Spleen (tissue), 13 donors: ENCODE measurements around the gene MEX3C. TPM values are rescaled to one million over a fixed set of nuclear protein-coding genes. Genes with fewer than 3 reads are reported as not detected.
A peak's percentile ranks its signal among the peaks of the same experiment; 100 is the strongest.

Experiments
- DNase-seq: peaks from one replicate; pipeline ENCODE4 v3.0.0-alpha.2; 2020
- H3K27ac ChIP-seq, 8 donors: fragments of 200-600 bp; sonication (generic) in 7 of 8; 1 replicate in 4 of 8; 2 replicates in 4 of 8; pipeline versions ENCODE4 v1.5.0 to v1.8.0; 2016 to 2021; ENCODE audit warnings: inconsistent platforms in 4 of 8, mild to moderate bottlenecking in 4 of 8, moderate library complexity in 1 of 8
- H3K27me3 ChIP-seq, 7 donors: fragments of 200-600 bp; sonication (generic) in 6 of 7; replicated peaks in 1 of 7; 1 replicate in 4 of 7; 2 replicates in 3 of 7; pipeline versions ENCODE4 v1.5.0 to v1.8.0; 2016 to 2021; ENCODE audit warnings: inconsistent platforms in 3 of 7, mild to moderate bottlenecking in 1 of 7
- H3K36me3 ChIP-seq, 6 donors: fragments of 200-600 bp; sonication (generic) in 5 of 6; 1 replicate in 4 of 6; 2 replicates in 2 of 6; pipeline versions ENCODE4 v1.5.0 to v1.8.0; 2016 to 2021; ENCODE audit warnings: inconsistent platforms in 2 of 6
- H3K4me1 ChIP-seq, 6 donors: fragments of 200-600 bp; sonication (generic) in 5 of 6; 1 replicate in 3 of 6; 2 replicates in 3 of 6; pipeline versions ENCODE4 v1.5.0 to v1.8.0; 2016 to 2021; ENCODE audit warnings: inconsistent platforms in 3 of 6
- H3K4me3 ChIP-seq, 8 donors: fragments of 200-600 bp; sonication (generic) in 7 of 8; 1 replicate in 4 of 8; 2 replicates in 4 of 8; pipeline versions ENCODE4 v1.5.0 to v1.8.0; 2016 to 2021; ENCODE audit warnings: inconsistent platforms in 4 of 8, mild to moderate bottlenecking in 4 of 8, moderate library complexity in 2 of 8
- H3K9me3 ChIP-seq, 8 donors: fragments of 200-600 bp; sonication (generic) in 7 of 8; 1 replicate in 4 of 8; 2 replicates in 4 of 8; pipeline versions ENCODE4 v1.5.0 to v1.8.0; 2016 to 2021; ENCODE audit warnings: inconsistent platforms in 4 of 8
- POLR2A ChIP-seq, 3 donors: fragments of 450-650 bp; IDR thresholded peaks; one replicate each; pipeline ENCODE4 v1.5.1; 2017; ENCODE audit warnings: antibody characterized with exemption in 3 of 3, mild to moderate bottlenecking in 1 of 3
- POLR2AphosphoS5 ChIP-seq, 3 donors: sonication (generic); formaldehyde crosslinking; IDR thresholded peaks; one replicate each; pipeline ENCODE4 v1.5.1; 2017; ENCODE audit warnings: antibody characterized with exemption in 3 of 3
- WGBS, 5 donors: extraction: QIAGEN DNeasy Blood & Tissue Kit in 3 of 5; methylation state at CpG; one replicate each; pipeline versions ENCODE4 v1.1.5 to v1.1.7; 2013 to 2018; 5-methylcytosine and 5-hydroxymethylcytosine counted together
- intact Hi-C: fragments of 100-400 bp; cut with DNase I; formaldehyde crosslinking; loops from one replicate; pipeline ENCODE4 v1.15.0; 2023; ENCODE audit warnings: low total_unique reads
- long read RNA-seq, 2 donors: transcript quantifications; one replicate each; lab custom pipeline, GENCODE V29; 2026
- polyA plus RNA-seq, 3 donors: library from polyadenylated mRNA; stranded (reverse); fragments of 200-250 nt; gene quantifications; one replicate each; pipeline ENCODE4 v1.2.1, GENCODE V29; 2013
- total RNA-seq, 7 donors: library from RNA; depleted of rRNA in 3 of 7; stranded (reverse); fragments of >200 nt in 3 of 7; fragmentation: NEBNext Ultra II Directional in 4 of 7; extraction: Animal tissue kit (Norgen Biotek cat#: 25700) in 4 of 7; gene quantifications; one replicate each; pipeline versions ENCODE4 v1.1.0 to v1.2.1, GENCODE V29; 2016 to 2021
- TF ChIP-seq, protein P1 (sequence below), 11 experiments: fragments of 200-600 bp in 7 of 11; fragments of 450-650 bp in 4 of 11; sonication (generic) in 4 of 11; IDR thresholded peaks in 8 of 11; conservative IDR thresholded peaks in 3 of 11; 1 replicate in 7 of 11; 2 replicates in 4 of 11; pipeline versions ENCODE4 v1.4.0 to v1.8.0; 2016 to 2021; ENCODE audit warnings: antibody characterized with exemption in 11 of 11, inconsistent platforms in 4 of 11, mild to moderate bottlenecking in 1 of 11
- donor health status: healthy with polysubstance abuse.
- donor health status: DM: no; HTN: no; CAD: no; lungs with moderate emphysema.
- donor health status: DM: no; HTN: no; CAD: no.
- donor health status: Bipolar disorder and iron deficiency.
- donor health status: healthy.
- donor health status: DM: no; HTN: no; CAD: no.
- donor health status: DM: yes; HTN: yes; CAD: no.

The MEX3C gene
- total RNA-seq (10 to 100 TPM; 36.9 to 56.7 (median 43.9) TPM), polyA plus RNA-seq (10 to 100 TPM; 10.2 to 17.0 (median 16.9) TPM)
- long read RNA-seq, donor 1, transcript MEX3C-201 (2 exons, 3,781 nt): major isoform, 12 of 12 reads
- long read RNA-seq, donor 1, partial matches to known transcripts: 0 of 12 reads
- long read RNA-seq, donor 1, other reads (novel, unspliced or antisense): 0 of 12 reads
- long read RNA-seq, donor 2, transcript MEX3C-201 (2 exons, 3,781 nt): major isoform, 17 of 18 reads
- long read RNA-seq, donor 2, partial matches to known transcripts: 0 of 18 reads
- long read RNA-seq, donor 2, other reads (novel, unspliced or antisense): 0 of 18 reads

DNA sequence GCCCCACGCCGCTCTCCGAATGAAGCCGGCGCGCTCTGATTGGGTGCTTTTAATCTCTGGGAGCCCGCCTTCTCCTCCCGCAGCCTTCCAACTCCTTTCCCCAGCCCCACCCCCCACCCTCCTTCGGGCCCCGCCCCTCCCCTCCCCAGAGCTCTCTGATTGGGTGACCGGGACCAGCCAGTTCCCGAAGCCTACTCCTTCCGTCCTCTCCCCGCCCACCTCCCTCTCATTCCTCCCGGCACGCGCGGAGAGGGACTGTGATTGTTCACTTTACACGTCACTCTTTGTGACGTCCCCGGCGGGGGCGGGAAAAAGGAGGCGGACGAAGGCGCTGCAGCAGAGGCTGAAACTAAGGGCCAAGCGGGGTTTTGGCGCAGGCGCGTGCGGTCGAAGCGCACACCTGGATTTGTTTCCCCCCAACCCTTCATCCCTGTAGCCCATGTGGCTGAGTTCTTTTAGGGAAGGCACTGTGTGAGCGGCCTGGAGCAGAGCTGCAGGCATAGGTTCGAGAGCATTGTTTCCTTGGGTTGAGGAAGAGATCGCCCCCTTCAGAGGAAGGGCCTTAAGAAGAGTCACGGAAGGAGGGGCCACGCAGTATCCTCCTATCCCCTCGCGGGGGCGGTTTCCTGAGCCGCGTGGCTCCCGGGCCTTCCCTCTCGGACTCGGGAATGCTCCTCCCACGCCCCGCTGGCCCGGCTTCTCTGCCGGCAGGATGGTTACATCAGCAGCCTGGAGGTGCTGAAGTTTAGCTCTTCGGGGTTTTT is at the start of gene MEX3C:
MEX3C (minus strand) TSS at position 21 of the 764 bp plus-strand sequence. CDS start 361 bp downstream, outside the sequence.
- 0 to 1% (median 0%) methylated on average over 39 to 51 of the region's 51 CpGs for WGBS, 5 donors
- Histone ChIP-seq H3K27me3 (no peaks in the 10 kb centered on the region), H3K9me3 (no peaks in the 10 kb centered on the region), H3K36me3 (no peaks in the 10 kb centered on the region), H3K27ac (peak within 1 kb of the TSS; percentile 97 to 99 (median 98)), H3K4me1 (peaks cover 23 to 42% (median 28%) of the 10 kb centered on the region in 6 donors), H3K4me3 (peak within 1 kb of the TSS; percentile 73 to 93 (median 82))
- peak; percentile 99 for DNase-seq
- TF ChIP-seq, protein P1, sequence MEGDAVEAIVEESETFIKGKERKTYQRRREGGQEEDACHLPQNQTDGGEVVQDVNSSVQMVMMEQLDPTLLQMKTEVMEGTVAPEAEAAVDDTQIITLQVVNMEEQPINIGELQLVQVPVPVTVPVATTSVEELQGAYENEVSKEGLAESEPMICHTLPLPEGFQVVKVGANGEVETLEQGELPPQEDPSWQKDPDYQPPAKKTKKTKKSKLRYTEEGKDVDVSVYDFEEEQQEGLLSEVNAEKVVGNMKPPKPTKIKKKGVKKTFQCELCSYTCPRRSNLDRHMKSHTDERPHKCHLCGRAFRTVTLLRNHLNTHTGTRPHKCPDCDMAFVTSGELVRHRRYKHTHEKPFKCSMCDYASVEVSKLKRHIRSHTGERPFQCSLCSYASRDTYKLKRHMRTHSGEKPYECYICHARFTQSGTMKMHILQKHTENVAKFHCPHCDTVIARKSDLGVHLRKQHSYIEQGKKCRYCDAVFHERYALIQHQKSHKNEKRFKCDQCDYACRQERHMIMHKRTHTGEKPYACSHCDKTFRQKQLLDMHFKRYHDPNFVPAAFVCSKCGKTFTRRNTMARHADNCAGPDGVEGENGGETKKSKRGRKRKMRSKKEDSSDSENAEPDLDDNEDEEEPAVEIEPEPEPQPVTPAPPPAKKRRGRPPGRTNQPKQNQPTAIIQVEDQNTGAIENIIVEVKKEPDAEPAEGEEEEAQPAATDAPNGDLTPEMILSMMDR (IDR thresholded peaks at IDR 0.05 in 8 of 11, conservative IDR thresholded peaks at IDR 0.05 in 3 of 11): peak in 9 of 11 experiments; percentile 9 to 62 (median 44)
- TF ChIP-seq POLR2A (IDR thresholded peaks at IDR 0.05) (peak in 1 of 3 donors; percentile 45), POLR2AphosphoS5 (IDR thresholded peaks at IDR 0.05) (peak; percentile 89 to 93 (median 89))
- intact Hi-C loops: no loop called here

DNA sequence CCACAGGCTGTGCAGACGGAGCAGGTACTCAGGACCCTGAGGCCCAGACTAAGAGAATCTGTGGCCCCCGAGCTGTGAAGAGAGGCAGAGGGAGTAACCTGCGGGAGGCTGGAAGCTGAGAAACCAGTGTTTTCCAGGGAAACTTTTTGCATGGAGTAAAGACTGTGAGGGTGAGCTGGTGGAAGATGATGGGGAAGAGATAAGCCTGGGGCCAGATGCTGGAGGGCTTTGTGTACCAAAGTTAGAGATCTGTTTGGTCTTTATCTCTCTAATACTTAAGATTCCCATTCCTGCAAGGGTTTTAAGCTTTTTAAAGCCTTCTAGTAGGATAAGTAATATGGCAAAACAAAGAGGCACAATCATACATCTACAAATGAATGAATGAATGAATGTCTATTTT is 43.7 kb upstream of the MEX3C start:
- 79 to 92% (median 84%) methylated on average over 3 of the region's 3 CpGs for WGBS, 5 donors
- DNase-seq: no peak
- Histone ChIP-seq H3K27me3 (no peaks in the 10 kb centered on the region), H3K9me3 (no peaks in the 10 kb centered on the region), H3K4me1 (no peaks in the 10 kb centered on the region), H3K27ac (no peak overlapping the region), H3K36me3 (no peaks in the 10 kb centered on the region), H3K4me3 (no peak overlapping the region)
- intact Hi-C loops: no loop called here
- TF ChIP-seq POLR2A (IDR thresholded peaks at IDR 0.05): no peak
- TF ChIP-seq, protein P1 (IDR thresholded peaks at IDR 0.05 in 8 of 11, conservative IDR thresholded peaks at IDR 0.05 in 3 of 11): no peak
- TF ChIP-seq POLR2AphosphoS5 (IDR thresholded peaks at IDR 0.05): no peak

DNA sequence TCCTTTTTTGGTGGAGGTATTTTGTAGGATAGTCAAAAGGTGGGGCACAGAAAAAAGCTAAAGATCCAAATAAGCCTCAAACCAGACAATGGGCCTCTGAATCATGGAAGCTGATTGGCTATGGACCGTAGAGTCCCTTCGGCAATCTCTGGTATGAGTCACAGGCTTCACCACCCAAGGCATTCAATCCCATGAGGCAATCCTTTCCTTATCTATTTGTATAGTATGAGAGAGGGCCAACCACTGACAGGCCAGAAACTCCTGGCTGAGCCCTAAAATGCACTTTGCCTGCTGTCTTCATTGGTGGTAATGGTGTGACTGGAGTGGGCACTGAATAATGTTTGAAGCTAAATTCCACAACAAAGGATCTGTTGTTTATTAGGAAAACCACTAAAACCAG is 38.7 kb upstream of the MEX3C start:
- WGBS, 5 donors: 78 to 96% (median 87%) methylated on average over 2 of the region's 2 CpGs
- peaks cover 0 to 9% (median 5%) of the 10 kb centered on the region in 6 donors for H3K4me1 ChIP-seq

More for the DNA sequence above, 38.7 kb upstream of the MEX3C start:
- H3K9me3 ChIP-seq: no peaks in the 10 kb centered on the region
- no peak for DNase-seq
- H3K36me3 ChIP-seq: no peaks in the 10 kb centered on the region
- no peak overlapping the region for H3K4me3 ChIP-seq
- intact Hi-C loops: no loop called here
- no peaks in the 10 kb centered on the region for H3K27me3 ChIP-seq
- TF ChIP-seq POLR2A (IDR thresholded peaks at IDR 0.05): no peak
- TF ChIP-seq POLR2AphosphoS5 (IDR thresholded peaks at IDR 0.05): no peak
- TF ChIP-seq, protein P1 (IDR thresholded peaks at IDR 0.05 in 8 of 11, conservative IDR thresholded peaks at IDR 0.05 in 3 of 11): no peak
- no peak overlapping the region for H3K27ac ChIP-seq
